Mesodermal cell (in vitro differentiated cells): Measurements from ENCODE around the gene SLC49A4.

Source experiments
- H3K27ac ChIP-seq: 2 replicates; pipeline ENCODE4 v1.7.0; 2013; ENCODE audit warnings: mild to moderate bottlenecking, low read depth, low read length, moderate library complexity; ENCODE audit not compliant: severe bottlenecking
- H3K36me3 ChIP-seq: 2 replicates; pipeline ENCODE4 v1.7.1; 2013; ENCODE audit warnings: mild to moderate bottlenecking, low read length, moderate library complexity; ENCODE audit not compliant: control insufficient read depth, insufficient read depth
- H3K4me1 ChIP-seq: one replicate; pipeline ENCODE4 v1.7.1; 2013; ENCODE audit warnings: mild to moderate bottlenecking, low read length; ENCODE audit not compliant: insufficient read depth, control insufficient read depth, poor library complexity, severe bottlenecking
- H3K4me3 ChIP-seq: 2 replicates; pipeline ENCODE4 v1.7.0; 2013; ENCODE audit warnings: low read length, control low read depth, mild to moderate bottlenecking; ENCODE audit not compliant: insufficient read depth, poor library complexity, severe bottlenecking; ENCODE audit errors: extremely low read depth
- H3K9me3 ChIP-seq: 2 replicates; pipeline ENCODE4 v1.7.1; 2013; ENCODE audit warnings: mild to moderate bottlenecking, low read length, moderate library complexity; ENCODE audit not compliant: control insufficient read depth
- WGBS, 2 experiments: methylation state at CpG; one replicate each; pipeline ENCODE4 v1.1.5; 2013; ENCODE audit warnings: missing lambda C conversion rate in 2 of 2; ENCODE audit not compliant: insufficient coverage in 2 of 2; 5-methylcytosine and 5-hydroxymethylcytosine counted together

Gene SLC49A4

GRCh38 chr3:122908251-122908650 lies 113.4 kb downstream of the SLC49A4 start:
- no peaks in the 10 kb centered on the region for H3K36me3 ChIP-seq
- WGBS, 2 experiments: 98 to 100% methylated on average over 3 of the region's 3 CpGs
- no peak overlapping the region for H3K27ac ChIP-seq
- no peaks in the 10 kb centered on the region for H3K9me3 ChIP-seq
- no peaks in the 10 kb centered on the region for H3K4me1 ChIP-seq
- no peak overlapping the region for H3K4me3 ChIP-seq

- H3K4me3 ChIP-seq: no peak overlapping the region
- no peaks in the 10 kb centered on the region for H3K4me1 ChIP-seq
- no peaks in the 10 kb centered on the region for H3K9me3 ChIP-seq
- 89 to 93% methylated on average over 12 of the region's 16 CpGs for WGBS, 2 experiments
- H3K27ac ChIP-seq: no peak overlapping the region
- no peaks in the 10 kb centered on the region for H3K36me3 ChIP-seq
Observed at GRCh38 chr3:122911901-122912300, 117.0 kb downstream of the SLC49A4 start.

- WGBS, 2 experiments: 95% methylated on average over 70 to 75 of the region's 76 CpGs
- Histone ChIP-seq H3K4me3 (no peak overlapping the region), H3K36me3 (no peaks in the 10 kb centered on the region), H3K27ac (no peak overlapping the region), H3K9me3 (no peaks in the 10 kb centered on the region), H3K4me1 (no peaks in the 10 kb centered on the region)
Observed at GRCh38 chr3:122912772-122913538, 118.1 kb downstream of the SLC49A4 start.

GRCh38 chr3:122913539-122914100 lies 118.8 kb downstream of the SLC49A4 start:
- H3K27ac ChIP-seq: no peak overlapping the region
- H3K4me3 ChIP-seq: no peak overlapping the region
- no peaks in the 10 kb centered on the region for H3K36me3 ChIP-seq
- WGBS, 2 experiments: 95 to 96% methylated on average over 33 of the region's 33 CpGs
- H3K4me1 ChIP-seq: no peaks in the 10 kb centered on the region
- no peaks in the 10 kb centered on the region for H3K9me3 ChIP-seq

- no peak overlapping the region for H3K27ac ChIP-seq
- WGBS, 2 experiments: 85 to 87% methylated on average over 10 to 16 of the region's 17 CpGs
- no peaks in the 10 kb centered on the region for H3K9me3 ChIP-seq
- H3K36me3 ChIP-seq: no peaks in the 10 kb centered on the region
- H3K4me1 ChIP-seq: no peaks in the 10 kb centered on the region
- H3K4me3 ChIP-seq: no peak overlapping the region
Observed at GRCh38 chr3:122915300-122916055, 120.6 kb downstream of the SLC49A4 start.

- Histone ChIP-seq H3K4me1 (no peaks in the 10 kb centered on the region), H3K4me3 (no peak overlapping the region), H3K27ac (no peak overlapping the region), H3K9me3 (no peaks in the 10 kb centered on the region), H3K36me3 (no peaks in the 10 kb centered on the region)
- WGBS, 2 experiments: 90 to 100% methylated on average over 2 to 3 of the region's 4 CpGs
Observed at GRCh38 chr3:122916084-122916483, 121.2 kb downstream of the SLC49A4 start.

GRCh38 chr3:122916580-122916979 lies 121.7 kb downstream of the SLC49A4 start:
- H3K4me3 ChIP-seq: no peak overlapping the region
- H3K36me3 ChIP-seq: no peaks in the 10 kb centered on the region
- H3K4me1 ChIP-seq: no peaks in the 10 kb centered on the region
- H3K27ac ChIP-seq: no peak overlapping the region
- 89 to 96% methylated on average over 3 to 4 of the region's 6 CpGs for WGBS, 2 experiments
- no peaks in the 10 kb centered on the region for H3K9me3 ChIP-seq

- no peaks in the 10 kb centered on the region for H3K4me1 ChIP-seq
- WGBS, 2 experiments: 82 to 98% methylated on average over 4 of the region's 4 CpGs
- H3K36me3 ChIP-seq: no peaks in the 10 kb centered on the region
- no peak overlapping the region for H3K4me3 ChIP-seq
- H3K27ac ChIP-seq: no peak overlapping the region
- H3K9me3 ChIP-seq: no peaks in the 10 kb centered on the region
Observed at GRCh38 chr3:122917412-122917811, 122.5 kb downstream of the SLC49A4 start.

GRCh38 chr3:122918576-122919290 lies 123.9 kb downstream of the SLC49A4 start:
- no peaks in the 10 kb centered on the region for H3K36me3 ChIP-seq
- no peaks in the 10 kb centered on the region for H3K4me1 ChIP-seq
- H3K4me3 ChIP-seq: no peak overlapping the region
- 73 to 81% methylated on average over 4 of the region's 5 CpGs for WGBS, 2 experiments
- H3K9me3 ChIP-seq: no peaks in the 10 kb centered on the region
- no peak overlapping the region for H3K27ac ChIP-seq

- no peak overlapping the region for H3K4me3 ChIP-seq
- WGBS, 2 experiments: 74 to 100% methylated on average over 2 to 3 of the region's 3 CpGs
- H3K27ac ChIP-seq: no peak overlapping the region
- H3K9me3 ChIP-seq: no peaks in the 10 kb centered on the region
- no peaks in the 10 kb centered on the region for H3K4me1 ChIP-seq
- H3K36me3 ChIP-seq: no peaks in the 10 kb centered on the region
Observed at GRCh38 chr3:122919291-122919610, 124.4 kb downstream of the SLC49A4 start.
